ENCODE data around the gene CYP19A1. TPM values are rescaled to one million over a fixed set of nuclear protein-coding genes. Genes with fewer than 3 reads are reported as not detected.

The CYP19A1 gene
- total and polyA plus RNA-seq, 3 donors from 2014 or later, result 2.8 to 29.0 (median 3.3) TPM

DNA sequence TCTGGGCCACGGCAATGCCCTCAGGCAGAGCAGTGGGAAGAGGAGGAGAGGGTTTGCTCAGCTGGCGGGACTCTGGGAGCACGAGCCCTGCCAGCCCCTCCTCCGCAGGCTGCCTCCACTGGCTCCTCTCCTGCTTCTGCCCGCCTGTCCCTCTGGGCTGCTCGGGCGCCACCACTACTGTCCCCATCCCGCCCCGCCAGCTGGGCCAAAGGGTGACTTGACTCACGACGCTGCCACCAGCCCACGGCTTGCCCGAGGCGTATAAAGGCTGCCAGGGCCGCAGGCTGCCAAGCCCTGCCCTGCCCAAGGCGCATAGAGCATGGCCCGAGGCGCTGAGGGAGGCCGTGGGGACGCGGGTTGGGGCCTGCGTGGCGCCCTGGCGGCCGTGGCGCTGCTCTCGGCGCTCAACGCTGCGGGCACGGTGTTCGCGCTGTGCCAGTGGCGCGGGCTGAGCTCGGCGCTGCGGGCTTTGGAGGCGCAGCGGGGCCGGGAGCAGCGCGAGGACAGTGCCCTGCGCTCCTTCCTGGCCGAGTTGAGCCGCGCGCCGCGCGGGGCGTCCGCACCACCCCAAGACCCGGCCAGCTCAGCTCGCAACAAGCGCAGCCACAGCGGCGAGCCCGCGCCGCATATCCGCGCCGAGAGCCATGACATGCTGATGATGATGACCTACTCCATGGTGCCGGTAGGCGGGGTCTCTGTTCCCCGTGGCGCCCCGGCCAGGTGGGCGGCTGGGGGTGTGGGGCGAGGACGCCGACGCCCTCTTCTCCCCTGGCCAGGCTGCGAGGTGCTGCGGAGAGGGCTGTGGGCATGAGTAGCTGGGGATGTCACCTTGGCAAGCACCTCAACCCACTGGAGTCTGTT is 3.2 kb upstream of the CYP19A1 start, which contains the start of gene GLDN:
Gene GLDN, plus strand, starts transcription at position 290 of the 861 bp plus-strand sequence. Its CDS starts 30 bp downstream, at position 320.
- 33 to 40% methylated on average over 5 to 52 of the region's 76 CpGs for WGBS, 2 donors
- Histone ChIP-seq H3K27ac (no peak within 1 kb of the TSS), H3K36me3 (ENCODE audit: low read depth, missing control alignments) (no peaks in the 10 kb centered on the region), H3K4me1 (peaks cover 11% of the 10 kb centered on the region), H3K9me3 (no peaks in the 10 kb centered on the region), H3K27me3 (no peaks in the 10 kb centered on the region), H3K4me3 (peak within 1 kb of the TSS; percentile 13 to 41)
- no peak for TF ChIP-seq POLR2A (IDR thresholded peaks at IDR 0.05)
- DNase-seq, result no peak
- intact Hi-C loops (cut with DNase I; ENCODE audit: low total_unique reads), result no loop called here

DNA sequence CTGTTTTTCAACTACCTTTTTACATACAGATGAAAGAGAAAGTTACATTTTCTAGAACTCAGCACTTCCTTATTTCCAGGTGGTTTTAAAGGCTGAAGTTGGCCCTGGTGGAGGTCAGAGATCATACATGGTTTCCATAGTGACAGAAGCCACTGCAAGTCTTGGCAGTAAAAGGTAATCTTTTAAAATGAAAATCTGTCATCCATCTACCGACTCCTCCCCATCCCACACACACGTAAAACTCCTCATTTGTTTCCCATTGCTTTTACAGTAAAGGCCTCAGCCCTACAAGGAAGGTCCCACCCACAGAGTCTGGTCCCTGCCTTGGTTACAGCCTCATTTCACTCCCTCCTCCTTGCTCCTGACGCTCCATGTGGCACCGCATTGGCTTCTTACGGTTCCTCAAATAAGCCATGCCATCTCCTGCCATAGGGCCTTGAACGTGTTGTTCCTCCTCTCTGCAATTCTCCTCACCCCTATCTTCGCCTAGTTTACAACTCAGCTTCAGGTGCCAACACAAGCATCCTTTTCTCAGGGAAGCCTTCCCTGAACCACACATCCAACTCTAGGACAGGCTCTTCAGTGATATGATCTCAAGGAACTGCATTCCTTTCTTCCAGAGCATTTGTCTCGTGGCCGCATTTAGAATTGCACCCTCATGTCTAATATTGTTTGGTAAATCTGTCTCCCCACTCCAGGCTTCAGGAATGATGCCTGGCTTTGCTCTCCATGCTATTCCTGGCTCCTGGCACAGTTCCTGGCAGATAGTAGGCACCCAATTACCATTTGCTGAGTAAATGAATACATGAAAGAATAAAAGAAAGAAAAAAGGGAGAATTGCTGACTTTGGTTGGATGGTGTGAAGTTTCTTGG is 2.6 kb downstream of the CYP19A1 start:
- peaks cover 17% of the 10 kb centered on the region for H3K4me1 ChIP-seq
- H3K9me3 ChIP-seq, result no peaks in the 10 kb centered on the region
- TF ChIP-seq, protein P1, sequence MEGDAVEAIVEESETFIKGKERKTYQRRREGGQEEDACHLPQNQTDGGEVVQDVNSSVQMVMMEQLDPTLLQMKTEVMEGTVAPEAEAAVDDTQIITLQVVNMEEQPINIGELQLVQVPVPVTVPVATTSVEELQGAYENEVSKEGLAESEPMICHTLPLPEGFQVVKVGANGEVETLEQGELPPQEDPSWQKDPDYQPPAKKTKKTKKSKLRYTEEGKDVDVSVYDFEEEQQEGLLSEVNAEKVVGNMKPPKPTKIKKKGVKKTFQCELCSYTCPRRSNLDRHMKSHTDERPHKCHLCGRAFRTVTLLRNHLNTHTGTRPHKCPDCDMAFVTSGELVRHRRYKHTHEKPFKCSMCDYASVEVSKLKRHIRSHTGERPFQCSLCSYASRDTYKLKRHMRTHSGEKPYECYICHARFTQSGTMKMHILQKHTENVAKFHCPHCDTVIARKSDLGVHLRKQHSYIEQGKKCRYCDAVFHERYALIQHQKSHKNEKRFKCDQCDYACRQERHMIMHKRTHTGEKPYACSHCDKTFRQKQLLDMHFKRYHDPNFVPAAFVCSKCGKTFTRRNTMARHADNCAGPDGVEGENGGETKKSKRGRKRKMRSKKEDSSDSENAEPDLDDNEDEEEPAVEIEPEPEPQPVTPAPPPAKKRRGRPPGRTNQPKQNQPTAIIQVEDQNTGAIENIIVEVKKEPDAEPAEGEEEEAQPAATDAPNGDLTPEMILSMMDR (IDR thresholded peaks at IDR 0.05), result peak in 1 of 3 experiments; percentile 8
- TF ChIP-seq POLR2A (IDR thresholded peaks at IDR 0.05), result no peak
- no peaks in the 10 kb centered on the region for H3K27me3 ChIP-seq
- 73 to 81% methylated on average over 9 of the region's 9 CpGs for WGBS, 2 donors
- H3K27ac ChIP-seq, result peak overlapping the region; percentile 21 to 80
- H3K4me3 ChIP-seq, result no peak overlapping the region
- DNase-seq, result no peak
- intact Hi-C loops (cut with DNase I; ENCODE audit: low total_unique reads), result no loop called here
- no peaks in the 10 kb centered on the region for H3K36me3 ChIP-seq (ENCODE audit: low read depth, missing control alignments)

DNA sequence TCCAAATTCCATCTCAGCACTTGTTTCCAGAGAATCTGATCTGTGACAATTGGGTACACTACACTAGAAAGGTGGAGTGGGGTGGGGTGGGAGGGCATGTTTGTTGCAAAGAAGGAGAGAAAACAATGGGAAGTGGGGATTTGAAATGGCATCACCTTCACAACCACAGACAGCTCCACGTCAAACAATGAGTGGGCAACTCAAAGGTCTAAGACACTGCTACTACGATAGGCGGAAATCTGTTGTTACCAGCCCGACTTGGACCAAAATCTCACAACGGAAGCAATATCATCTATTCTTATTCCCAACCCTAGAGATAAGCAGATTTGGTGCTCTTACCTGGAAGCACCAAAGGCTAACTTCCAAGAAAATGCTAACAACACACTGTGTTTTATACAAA is 3.3 kb downstream of the CYP19A1 start:
- Histone ChIP-seq H3K36me3 (ENCODE audit: low read depth, missing control alignments) (no peaks in the 10 kb centered on the region), H3K27me3 (no peaks in the 10 kb centered on the region), H3K4me1 (peaks cover 17% of the 10 kb centered on the region), H3K9me3 (no peaks in the 10 kb centered on the region), H3K4me3 (no peak overlapping the region), H3K27ac (peak overlapping the region in 1 of 2 donors; percentile 80)
- no peak for DNase-seq
- WGBS, 2 donors, result 81 to 96% methylated on average over 5 of the region's 5 CpGs
- intact Hi-C loops (cut with DNase I; ENCODE audit: low total_unique reads), result no loop called here
- TF ChIP-seq, protein P1 (IDR thresholded peaks at IDR 0.05), result no peak
- TF ChIP-seq POLR2A (IDR thresholded peaks at IDR 0.05), result no peak

DNA sequence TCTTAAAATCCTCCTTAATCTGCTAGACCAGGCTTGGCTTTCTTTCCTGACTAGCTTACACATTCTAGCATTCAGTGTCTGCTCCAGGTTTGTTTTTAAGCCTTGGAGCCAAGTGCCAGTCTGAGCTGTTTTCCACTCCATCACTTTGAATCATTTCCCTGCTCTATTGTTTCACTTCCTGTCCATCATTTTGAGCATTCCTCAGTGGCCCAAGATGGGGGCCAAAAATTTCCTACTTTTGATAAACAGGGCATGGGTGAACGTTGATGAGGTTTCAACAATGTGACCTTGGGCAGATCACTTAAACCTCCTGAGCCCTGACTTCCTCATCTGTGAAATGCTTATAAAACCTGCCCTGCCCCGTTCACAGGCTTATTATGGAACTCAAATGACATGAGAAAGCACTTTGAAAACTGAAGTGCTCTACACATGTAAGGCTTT is 4.4 kb downstream of the CYP19A1 start:
- H3K4me3 ChIP-seq, result no peak overlapping the region
- no peaks in the 10 kb centered on the region for H3K27me3 ChIP-seq
- no peaks in the 10 kb centered on the region for H3K9me3 ChIP-seq
- no peak overlapping the region for H3K27ac ChIP-seq
- no peak for DNase-seq
- peaks cover 17% of the 10 kb centered on the region for H3K4me1 ChIP-seq
- no peak for TF ChIP-seq POLR2A (IDR thresholded peaks at IDR 0.05)
- TF ChIP-seq, protein P1 (IDR thresholded peaks at IDR 0.05), result no peak
- WGBS, 2 donors, result 42 to 43% methylated on average over 2 of the region's 2 CpGs
- intact Hi-C loops (cut with DNase I; ENCODE audit: low total_unique reads), result no loop called here
- no peaks in the 10 kb centered on the region for H3K36me3 ChIP-seq (ENCODE audit: low read depth, missing control alignments)

DNA sequence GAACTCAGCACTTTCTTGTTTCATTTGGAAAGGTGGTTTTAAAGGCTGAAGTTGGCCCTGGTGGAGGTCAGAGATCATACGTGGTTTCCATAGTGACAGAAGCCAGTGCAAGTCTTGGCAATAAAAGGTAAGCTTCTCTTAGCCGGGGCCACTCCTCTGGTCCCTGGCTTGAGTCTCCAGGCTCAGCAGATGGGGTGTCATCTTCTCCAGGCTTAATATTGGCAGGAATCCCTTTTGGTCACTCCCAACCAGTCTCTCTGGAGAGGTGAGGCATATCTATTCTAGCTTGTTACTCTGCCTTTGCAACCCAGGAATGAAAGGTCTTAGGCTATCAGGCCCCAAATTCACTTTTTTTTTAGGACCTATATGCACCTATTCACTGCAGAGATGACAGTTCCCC is 4.8 kb downstream of the CYP19A1 start:
- Histone ChIP-seq H3K9me3 (no peaks in the 10 kb centered on the region), H3K27me3 (no peaks in the 10 kb centered on the region), H3K27ac (no peak overlapping the region), H3K36me3 (ENCODE audit: low read depth, missing control alignments) (no peaks in the 10 kb centered on the region), H3K4me1 (peaks cover 17% of the 10 kb centered on the region), H3K4me3 (no peak overlapping the region)
- intact Hi-C loops (cut with DNase I; ENCODE audit: low total_unique reads), result no loop called here
- no peak for DNase-seq
- 87 to 97% methylated on average over 2 of the region's 2 CpGs for WGBS, 2 donors
- TF ChIP-seq, protein P1 (IDR thresholded peaks at IDR 0.05), result no peak
- no peak for TF ChIP-seq POLR2A (IDR thresholded peaks at IDR 0.05)
